Activated CD4-positive, alpha-beta T cell treated with anti-CD3 and anti-CD28 coated beads, Interleukin-2, amount 50 U/mL, for 1 hour (primary cell): Measurements from ENCODE around the gene DNASE1.

Source experiments
- DNase-seq: peaks from one replicate; pipeline ENCODE4 v3.0.0-alpha.2; 2020

DNASE1 gene

GRCh38 chr16:3665508-3665907 lies 11.0 kb downstream of the DNASE1 start:
- DNase-seq, result peak; percentile 38

- no peak for DNase-seq
Observed at GRCh38 chr16:3668626-3669025, 14.1 kb downstream of the DNASE1 start.

GRCh38 chr16:3669082-3669481 lies 14.6 kb downstream of the DNASE1 start:
- no peak for DNase-seq

- DNase-seq, result no peak
Observed at GRCh38 chr16:3670711-3671110, 16.2 kb downstream of the DNASE1 start.

GRCh38 chr16:3671424-3671823 lies 16.9 kb downstream of the DNASE1 start:
- DNase-seq, result no peak

- DNase-seq, result no peak
Observed at GRCh38 chr16:3672571-3673041, 18.1 kb downstream of the DNASE1 start.

- no peak for DNase-seq
Observed at GRCh38 chr16:3673201-3673600, 18.7 kb downstream of the DNASE1 start.

- DNase-seq, result no peak
Observed at GRCh38 chr16:3673676-3674377, 19.3 kb downstream of the DNASE1 start.

GRCh38 chr16:3674513-3675295 lies 20.2 kb downstream of the DNASE1 start:
- no peak for DNase-seq

- no peak for DNase-seq
Observed at GRCh38 chr16:3675601-3676130, 21.2 kb downstream of the DNASE1 start.

GRCh38 chr16:3677994-3678393 lies 23.5 kb downstream of the DNASE1 start:
- no peak for DNase-seq

- no peak for DNase-seq
Observed at GRCh38 chr16:3681206-3681605, 26.7 kb downstream of the DNASE1 start.

GRCh38 chr16:3687021-3687420 lies 32.5 kb downstream of the DNASE1 start:
- DNase-seq, result no peak

- DNase-seq, result no peak
Observed at GRCh38 chr16:3687792-3688191, 33.3 kb downstream of the DNASE1 start.

- no peak for DNase-seq
Observed at GRCh38 chr16:3689731-3690130, 35.2 kb downstream of the DNASE1 start.

GRCh38 chr16:3690470-3690928 lies 36.0 kb downstream of the DNASE1 start:
- peak; percentile 84 for DNase-seq

GRCh38 chr16:3690980-3691720 lies 36.7 kb downstream of the DNASE1 start:
- no peak for DNase-seq

GRCh38 chr16:3691761-3692160 lies 37.3 kb downstream of the DNASE1 start:
- no peak for DNase-seq

- DNase-seq, result no peak
Observed at GRCh38 chr16:3694051-3694450, 39.6 kb downstream of the DNASE1 start.

- no peak for DNase-seq
Observed at GRCh38 chr16:3695610-3696369, 41.3 kb downstream of the DNASE1 start.

- DNase-seq, result no peak
Observed at GRCh38 chr16:3696425-3697218, 42.1 kb downstream of the DNASE1 start.

- DNase-seq, result no peak
Observed at GRCh38 chr16:3698941-3699340, 44.5 kb downstream of the DNASE1 start.
